ENCODE data around the gene NID2.

- TF ChIP-seq POLR2A (IDR thresholded peaks at IDR 0.05; ENCODE audit: low read depth, low read length) (no peak), TAF1 (IDR thresholded peaks at IDR 0.05; ENCODE audit: borderline replicate concordance, low read depth, low read length) (no peak)
Observed at GRCh38 chr14:52003324-52003723, 65.5 kb downstream of the NID2 start.

Measured in GM12892 (cell line).